Placental epithelial cell (primary cell): ENCODE results near the gene GAB2. TPM values are rescaled to one million over a fixed set of nuclear protein-coding genes. Genes with fewer than 3 reads are reported as not detected.

ENCODE experiments used
- total RNA-seq: library from RNA; depleted of rRNA; stranded (reverse); fragments of >200 nt; gene quantifications from 2 replicates; pipeline ENCODE4 v1.2.3, GENCODE V29; 2012

GAB2 gene
- 5.5 and 7.0 TPM in 2 replicates for total RNA-seq

DNA sequence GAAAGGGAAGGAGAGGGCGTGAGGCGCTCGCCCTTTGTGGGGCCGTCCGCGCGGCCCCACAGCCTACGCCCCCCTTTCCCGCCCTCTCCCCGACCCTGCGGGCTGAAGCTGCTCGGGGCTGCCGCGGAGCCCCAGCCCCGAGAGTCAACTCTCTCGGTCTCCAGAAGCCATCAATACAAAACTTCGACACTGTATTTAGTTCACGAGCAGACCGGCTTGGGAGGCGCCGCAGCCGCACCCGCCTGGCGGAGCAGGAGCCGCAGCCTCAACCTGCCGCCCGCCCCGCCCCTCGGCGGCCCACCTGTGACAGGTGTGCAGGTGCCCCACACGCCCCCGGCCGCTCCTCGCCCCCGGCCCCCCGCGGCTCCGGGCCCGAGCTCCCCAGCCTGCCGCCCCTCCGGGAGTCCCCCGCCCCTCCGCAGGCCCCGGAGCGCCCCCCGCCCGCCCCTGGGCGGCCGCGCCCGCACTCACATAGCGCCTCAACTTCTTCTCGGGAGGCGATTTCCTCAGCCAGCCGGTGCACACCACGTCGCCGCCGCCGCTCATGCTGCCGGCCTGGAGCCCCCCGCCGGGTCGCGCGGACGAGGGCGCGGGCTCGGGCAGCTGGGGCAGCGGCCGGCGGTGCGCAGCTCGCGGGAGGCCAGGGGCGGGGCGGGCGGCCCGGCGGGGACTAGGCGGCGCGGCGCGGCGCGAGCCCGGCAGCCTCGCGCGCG is at the start of gene GAB2:
TSS of gene GAB2 (minus strand) at position 646 of the 713 bp plus-strand sequence. CDS start at position 546, 100 bp downstream.

GRCh38 chr11:78188286-78189173 is 229.1 kb downstream of the GAB2 start, which contains the start of the genes KCTD21 and USP35:
TSS of gene KCTD21 (minus strand) at chr11:78188626. CDS start at chr11:78174554, 14,072 bp downstream.
TSS of gene USP35 (plus strand) at chr11:78188919. CDS start at chr11:78196246, 7,327 bp downstream.

Other genes with a start within 250 kb of the GAB2 start
- gene KCTD21, start 229.2 kb downstream of the GAB2 start, total RNA-seq = 10.2 and 15.3 TPM in 2 replicates
- 9.5 and 11.8 TPM in 2 replicates for gene USP35, start 228.9 kb downstream of the GAB2 start, total RNA-seq
- 14.9 and 24.5 TPM in 2 replicates for gene NARS2, start 157.0 kb upstream of the GAB2 start, total RNA-seq